ENCODE results near the gene MISP. TPM values are rescaled to one million over a fixed set of nuclear protein-coding genes. Genes with fewer than 3 reads are reported as not detected.

MISP gene
- total RNA-seq, 2 experiments from 2014 or later, result not detected

GRCh38 chr19:797528-798414, 46.9 kb downstream of the MISP start:
- intact Hi-C loops (cut with micrococcal nuclease), result no loop called here
- Mint-ChIP-seq H3K27me3 (no peaks in the 10 kb centered on the region), H3K27ac (peak overlapping the region; percentile 85), H3K4me3 (peak overlapping the region; percentile 88), H3K4me1 (ENCODE audit: low read depth) (peaks cover 32% of the 10 kb centered on the region), H3K36me3 (ENCODE audit: low read depth) (peaks cover 44% of the 10 kb centered on the region), H3K9me3 (no peaks in the 10 kb centered on the region)
- ChIA-PET POLR2A (interaction anchor here (0.6 to 9.6 kb wide), 6 partner anchors 11 to 136 kb away, joined by 3 to 106 read pairs (median 6); partner anchors contain the start of gene RNF126), CTCF (no interaction called here)
- DNase-seq (peak; percentile 91), ATAC-seq (peak; percentile 46)
- TF ChIP-seq CTCF (IDR thresholded peaks at IDR 0.05), result no peak

- Mint-ChIP-seq H3K27ac (peak overlapping the region; percentile 86), H3K27me3 (no peaks in the 10 kb centered on the region), H3K9me3 (no peaks in the 10 kb centered on the region), H3K4me1 (ENCODE audit: low read depth) (peaks cover 34% of the 10 kb centered on the region), H3K4me3 (peak overlapping the region; percentile 88), H3K36me3 (ENCODE audit: low read depth) (peaks cover 50% of the 10 kb centered on the region)
- DNase-seq, result no peak
- TF ChIP-seq CTCF (IDR thresholded peaks at IDR 0.05), result no peak
- intact Hi-C loops (cut with micrococcal nuclease), result no loop called here
- ATAC-seq, result no peak
- ChIA-PET CTCF (no interaction called here), POLR2A (interaction anchor here (0.6 to 9.6 kb wide), 9 partner anchors 10 to 221 kb away, joined by 3 to 106 read pairs (median 4); partner anchors contain the start of gene RNF126)
Measured at GRCh38 chr19:798415-799075, 47.6 kb downstream of the MISP start.

- DNase-seq (no peak), ATAC-seq (no peak)
- Mint-ChIP-seq H3K4me3 (peak overlapping the region; percentile 88), H3K4me1 (ENCODE audit: low read depth) (peaks cover 37% of the 10 kb centered on the region), H3K36me3 (ENCODE audit: low read depth) (peaks cover 57% of the 10 kb centered on the region), H3K27me3 (no peaks in the 10 kb centered on the region), H3K9me3 (no peaks in the 10 kb centered on the region), H3K27ac (peak overlapping the region; percentile 86)
- intact Hi-C loops (cut with micrococcal nuclease), result no loop called here
- ChIA-PET CTCF (no interaction called here), POLR2A (interaction anchor here (0.7 to 9.6 kb wide), 8 partner anchors 9 to 220 kb away, joined by 3 to 106 read pairs (median 4); partner anchors contain the start of gene RNF126)
- no peak for TF ChIP-seq CTCF (IDR thresholded peaks at IDR 0.05)
Measured at GRCh38 chr19:799076-799881, 48.4 kb downstream of the MISP start.

GRCh38 chr19:800360-801029, 49.6 kb downstream of the MISP start:
- TF ChIP-seq CTCF (IDR thresholded peaks at IDR 0.05), result no peak
- peaks cover 62% of the 10 kb centered on the region for H3K36me3 Mint-ChIP-seq (ENCODE audit: low read depth)
- intact Hi-C loops (cut with micrococcal nuclease), result no loop called here
- peaks cover 37% of the 10 kb centered on the region for H3K4me1 Mint-ChIP-seq (ENCODE audit: low read depth)
- ChIA-PET POLR2A (interaction anchor here (1.1 to 9.6 kb wide), 4 partner anchors 8 to 196 kb away, joined by 3 to 106 read pairs (median 51); no protein-coding TSS in a partner anchor), CTCF (no interaction called here)
- H3K9me3 Mint-ChIP-seq, result no peaks in the 10 kb centered on the region
- DNase-seq (no peak), ATAC-seq (no peak)
- no peaks in the 10 kb centered on the region for H3K27me3 Mint-ChIP-seq
- peak overlapping the region; percentile 88 for H3K4me3 Mint-ChIP-seq
- peak overlapping the region; percentile 86 for H3K27ac Mint-ChIP-seq
